ENCODE data around the gene SAMD4A.

Gene SAMD4A

DNA sequence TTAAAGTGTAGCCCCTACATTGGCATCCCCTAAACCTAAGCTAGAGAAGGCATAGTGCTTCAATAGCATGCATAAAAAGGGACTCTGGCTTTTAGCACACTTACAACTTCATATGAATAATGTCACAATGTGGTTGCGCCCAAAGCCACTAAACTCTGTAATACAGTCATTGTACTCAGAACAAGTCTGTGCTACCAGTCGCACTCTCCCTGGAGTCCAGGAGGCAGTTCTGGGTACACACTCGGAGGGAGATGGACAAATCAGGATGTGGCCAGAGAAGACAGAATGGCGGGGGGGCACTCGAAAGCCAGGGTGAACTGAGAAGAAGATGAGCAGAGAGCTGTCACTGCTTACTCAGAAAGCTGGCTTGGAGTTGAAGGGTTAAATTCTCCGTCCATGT lies 10.6 kb downstream of the SAMD4A start:
- Histone ChIP-seq H3K9me2 (ENCODE audit: low read depth, low read length) (no peaks in the 10 kb centered on the region), H3K36me3 (ENCODE audit: insufficient read depth, low read length) (no peaks in the 10 kb centered on the region; the same call in 1 of the 2 replicates), H3K4me3 (ENCODE audit: low read depth, low read length, poor library complexity, severe bottlenecking) (no peak overlapping the region), H3K4me1 (ENCODE audit: insufficient read depth, low read length, severe bottlenecking) (no peaks in the 10 kb centered on the region), H3K9me3 (ENCODE audit: low read length) (peaks cover 11% of the 10 kb centered on the region), H3K27ac (ENCODE audit: low read depth, low read length, poor library complexity, severe bottlenecking) (no peak overlapping the region), H3F3A (ENCODE audit: insufficient read depth, low read length) (no peaks in the 10 kb centered on the region), H3K4me2 (ENCODE audit: low read length) (no peak overlapping the region), H2AFZ (ENCODE audit: low read length) (no peak overlapping the region), H3K9ac (ENCODE audit: low read length) (no peak overlapping the region), H4K20me1 (ENCODE audit: insufficient read depth, low read length) (no peaks in the 10 kb centered on the region), H3K79me2 (ENCODE audit: insufficient read depth, low read length) (no peaks in the 10 kb centered on the region), H3K27me3 (ENCODE audit: insufficient read depth, low read length) (no peaks in the 10 kb centered on the region)
- TF ChIP-seq, protein P1, sequence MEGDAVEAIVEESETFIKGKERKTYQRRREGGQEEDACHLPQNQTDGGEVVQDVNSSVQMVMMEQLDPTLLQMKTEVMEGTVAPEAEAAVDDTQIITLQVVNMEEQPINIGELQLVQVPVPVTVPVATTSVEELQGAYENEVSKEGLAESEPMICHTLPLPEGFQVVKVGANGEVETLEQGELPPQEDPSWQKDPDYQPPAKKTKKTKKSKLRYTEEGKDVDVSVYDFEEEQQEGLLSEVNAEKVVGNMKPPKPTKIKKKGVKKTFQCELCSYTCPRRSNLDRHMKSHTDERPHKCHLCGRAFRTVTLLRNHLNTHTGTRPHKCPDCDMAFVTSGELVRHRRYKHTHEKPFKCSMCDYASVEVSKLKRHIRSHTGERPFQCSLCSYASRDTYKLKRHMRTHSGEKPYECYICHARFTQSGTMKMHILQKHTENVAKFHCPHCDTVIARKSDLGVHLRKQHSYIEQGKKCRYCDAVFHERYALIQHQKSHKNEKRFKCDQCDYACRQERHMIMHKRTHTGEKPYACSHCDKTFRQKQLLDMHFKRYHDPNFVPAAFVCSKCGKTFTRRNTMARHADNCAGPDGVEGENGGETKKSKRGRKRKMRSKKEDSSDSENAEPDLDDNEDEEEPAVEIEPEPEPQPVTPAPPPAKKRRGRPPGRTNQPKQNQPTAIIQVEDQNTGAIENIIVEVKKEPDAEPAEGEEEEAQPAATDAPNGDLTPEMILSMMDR (IDR thresholded peaks at IDR 0.05; ENCODE audit: low read length): no peak
- no peak for TF ChIP-seq EZH2 (IDR thresholded peaks at IDR 0.05; ENCODE audit: borderline replicate concordance, low read length)

DNA sequence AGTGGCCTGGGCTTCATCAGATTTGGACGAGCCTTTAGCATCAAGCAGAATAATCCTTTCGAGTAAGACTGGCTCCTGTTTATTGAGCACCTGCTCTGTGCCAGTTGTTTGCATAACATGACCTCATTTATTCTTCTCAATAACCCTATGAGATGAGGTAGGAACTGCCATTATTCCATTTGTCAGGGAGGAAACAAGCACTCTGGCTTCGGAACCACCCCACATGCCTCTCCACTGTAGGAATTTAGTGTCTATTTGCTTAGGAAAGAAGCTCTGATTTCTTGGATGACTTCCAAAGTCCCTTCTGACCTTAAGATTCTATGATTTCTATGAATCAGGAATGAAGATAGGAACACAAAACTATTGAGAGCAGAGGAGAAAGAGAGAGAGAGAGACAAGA lies 11.0 kb downstream of the SAMD4A start:
- TF ChIP-seq EZH2 (IDR thresholded peaks at IDR 0.05; ENCODE audit: borderline replicate concordance, low read length): no peak
- TF ChIP-seq, protein P1 (IDR thresholded peaks at IDR 0.05; ENCODE audit: low read length): no peak

DNA sequence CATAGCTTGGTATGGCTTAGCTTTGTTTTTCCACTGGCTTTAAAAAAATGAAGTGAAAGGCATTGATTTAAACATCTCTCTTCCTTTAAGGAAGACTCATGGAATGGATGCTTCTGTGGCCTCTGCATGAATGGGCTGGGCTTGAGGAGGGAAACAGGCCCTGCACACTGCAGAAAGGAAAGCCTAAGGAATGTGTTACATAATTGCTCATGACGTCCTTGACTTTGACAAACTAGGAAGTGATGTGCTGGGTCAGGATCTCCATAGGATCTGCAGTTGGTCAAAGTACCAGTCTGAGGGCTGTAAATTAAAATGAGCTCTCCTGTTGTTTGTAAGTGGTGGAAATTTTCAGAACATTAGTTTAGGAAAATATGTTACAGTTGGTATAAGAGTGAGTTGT lies 12.7 kb downstream of the SAMD4A start:
- H3K4me2 ChIP-seq (ENCODE audit: low read length): no peak overlapping the region

More for the DNA sequence above, 11.0 kb downstream of the SAMD4A start:
- no peaks in the 10 kb centered on the region; the same call in 1 of the 2 replicates for H3K36me3 ChIP-seq (ENCODE audit: insufficient read depth, low read length)
- no peaks in the 10 kb centered on the region for H3K79me2 ChIP-seq (ENCODE audit: insufficient read depth, low read length)
- H3F3A ChIP-seq (ENCODE audit: insufficient read depth, low read length): no peaks in the 10 kb centered on the region
- H3K27ac ChIP-seq (ENCODE audit: low read depth, low read length, poor library complexity, severe bottlenecking): no peak overlapping the region
- H3K27me3 ChIP-seq (ENCODE audit: insufficient read depth, low read length): no peaks in the 10 kb centered on the region
- no peaks in the 10 kb centered on the region for H4K20me1 ChIP-seq (ENCODE audit: insufficient read depth, low read length)
- H3K9me3 ChIP-seq (ENCODE audit: low read length): peaks cover 9% of the 10 kb centered on the region
- H3K9ac ChIP-seq (ENCODE audit: low read length): no peak overlapping the region
- H3K9me2 ChIP-seq (ENCODE audit: low read depth, low read length): no peaks in the 10 kb centered on the region
- no peak overlapping the region for H3K4me3 ChIP-seq (ENCODE audit: low read depth, low read length, poor library complexity, severe bottlenecking)
- no peaks in the 10 kb centered on the region for H3K4me1 ChIP-seq (ENCODE audit: insufficient read depth, low read length, severe bottlenecking)
- H2AFZ ChIP-seq (ENCODE audit: low read length): no peak overlapping the region
- no peak overlapping the region for H3K4me2 ChIP-seq (ENCODE audit: low read length)

More for the DNA sequence above, 12.7 kb downstream of the SAMD4A start:
- TF ChIP-seq, protein P1 (IDR thresholded peaks at IDR 0.05; ENCODE audit: low read length): no peak
- no peak for TF ChIP-seq EZH2 (IDR thresholded peaks at IDR 0.05; ENCODE audit: borderline replicate concordance, low read length)
- Histone ChIP-seq H3K9ac (ENCODE audit: low read length) (no peak overlapping the region), H2AFZ (ENCODE audit: low read length) (no peak overlapping the region), H3K9me2 (ENCODE audit: low read depth, low read length) (no peaks in the 10 kb centered on the region), H3K4me3 (ENCODE audit: low read depth, low read length, poor library complexity, severe bottlenecking) (no peak overlapping the region), H3K27ac (ENCODE audit: low read depth, low read length, poor library complexity, severe bottlenecking) (no peak overlapping the region), H3K9me3 (ENCODE audit: low read length) (no peaks in the 10 kb centered on the region), H3F3A (ENCODE audit: insufficient read depth, low read length) (no peaks in the 10 kb centered on the region), H3K79me2 (ENCODE audit: insufficient read depth, low read length) (no peaks in the 10 kb centered on the region), H4K20me1 (ENCODE audit: insufficient read depth, low read length) (no peaks in the 10 kb centered on the region), H3K27me3 (ENCODE audit: insufficient read depth, low read length) (no peaks in the 10 kb centered on the region), H3K36me3 (ENCODE audit: insufficient read depth, low read length) (no peaks in the 10 kb centered on the region), H3K4me1 (ENCODE audit: insufficient read depth, low read length, severe bottlenecking) (no peaks in the 10 kb centered on the region)

Data from OCI-LY1 (cell line).